MM.1S (cell line): Measurements from ENCODE around the gene AKAP13.

Experiments used
- DNase-seq: peaks from one replicate; pipeline ENCODE4 v3.0.0-alpha.2; 2015
- H2AFZ ChIP-seq: fragments of 300-600 bp; sonication (generic); 2 replicates; pipeline ENCODE4 v1.6.0; 2016; ENCODE audit warnings: antibody characterized with exemption, low read length
- H3F3A ChIP-seq: fragments of 300-600 bp; sonication (generic); 2 replicates; pipeline ENCODE4 v1.6.1; 2016; ENCODE audit warnings: mild to moderate bottlenecking, antibody characterized with exemption, low read length, moderate library complexity, mixed read lengths; ENCODE audit not compliant: insufficient read depth
- H3K27ac ChIP-seq: fragments of 300-600 bp; sonication (generic); 2 replicates; pipeline ENCODE4 v1.5.1; 2016; ENCODE audit warnings: mild to moderate bottlenecking, low read length
- H3K27me3 ChIP-seq: fragments of 300-600 bp; sonication (generic); replicated peaks from 2 replicates; pipeline ENCODE4 v1.6.0; 2016; ENCODE audit warnings: low read length; ENCODE audit not compliant: insufficient read depth
- H3K36me3 ChIP-seq: fragments of 300-600 bp; sonication (generic); replicated peaks from 2 replicates; pipeline ENCODE4 v1.6.1; 2016; ENCODE audit warnings: mild to moderate bottlenecking, low read length, mixed read lengths; ENCODE audit not compliant: insufficient read depth
- H3K4me1 ChIP-seq: fragments of 300-600 bp; sonication (generic); 2 replicates; pipeline ENCODE4 v1.6.1; 2016; ENCODE audit warnings: low read length, mixed read lengths
- H3K4me2 ChIP-seq: fragments of 300-600 bp; sonication (generic); 2 replicates; pipeline ENCODE4 v1.6.0; 2016; ENCODE audit warnings: low read depth, low read length
- H3K4me3 ChIP-seq: fragments of 300-600 bp; sonication (generic); 2 replicates; pipeline ENCODE4 v1.5.1; 2016; ENCODE audit warnings: low read length, mixed read lengths
- H3K79me2 ChIP-seq: fragments of 300-600 bp; sonication (generic); 2 replicates; pipeline ENCODE4 v1.6.1; 2016; ENCODE audit warnings: mixed run types, low read length, mixed read lengths
- H3K9ac ChIP-seq: fragments of 300-600 bp; sonication (generic); 2 replicates; pipeline ENCODE4 v1.6.1; 2016; ENCODE audit warnings: low read length, mixed read lengths
- H3K9me2 ChIP-seq: fragments of 300-600 bp; sonication (generic); replicated peaks from 2 replicates; pipeline ENCODE4 v1.6.1; 2016; ENCODE audit warnings: mild to moderate bottlenecking, low read length, mixed read lengths; ENCODE audit not compliant: insufficient read depth
- H3K9me3 ChIP-seq: fragments of 300-600 bp; sonication (generic); replicated peaks from 2 replicates; pipeline ENCODE4 v1.6.1; 2016; ENCODE audit warnings: mild to moderate bottlenecking, low read length, mixed read lengths; ENCODE audit not compliant: insufficient read depth
- H4K20me1 ChIP-seq: fragments of 300-600 bp; sonication (generic); 2 replicates; pipeline ENCODE4 v1.6.1; 2016; ENCODE audit warnings: mild to moderate bottlenecking, low read length, moderate library complexity, mixed read lengths; ENCODE audit not compliant: insufficient read depth
- EZH2 ChIP-seq: fragments of 300-600 bp; sonication (generic); optimal IDR thresholded peaks from 2 replicates; pipeline ENCODE3; 2017; ENCODE audit warnings: low read depth, mild to moderate bottlenecking, antibody characterized with exemption, low read length, mixed read lengths
- EZH2phosphoT487 ChIP-seq: fragments of 300-600 bp; sonication (generic); IDR thresholded peaks from 2 replicates; pipeline ENCODE4 v1.6.1; 2018; ENCODE audit warnings: antibody characterized with exemption, low read length
- TF ChIP-seq, protein P1 (sequence below): fragments of 300-600 bp; sonication (generic); IDR thresholded peaks from 2 replicates; pipeline ENCODE4 v1.5.1; 2016; ENCODE audit warnings: antibody characterized with exemption, low read length, mixed read lengths

Gene AKAP13

DNA sequence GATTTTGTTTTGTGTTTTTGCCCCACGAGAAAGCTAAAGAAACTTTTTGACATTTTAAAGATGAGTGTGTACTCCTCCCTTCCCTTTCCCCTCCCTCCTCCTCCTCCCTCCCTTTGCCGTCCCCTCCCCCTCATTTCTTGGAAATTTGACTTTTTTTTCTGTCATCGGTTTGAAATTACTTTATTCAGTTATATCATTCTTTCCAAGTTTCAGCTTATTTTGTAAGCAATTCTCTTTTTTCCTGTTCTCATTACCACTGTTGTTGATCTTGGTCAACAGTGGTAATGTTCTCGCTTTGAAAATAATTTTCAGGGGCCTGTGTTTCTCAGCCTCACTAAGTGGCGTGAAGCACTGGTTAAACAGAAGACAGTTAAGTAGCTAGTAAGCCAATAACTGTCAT is 178.4 kb downstream of the AKAP13 start:
- no peaks in the 10 kb centered on the region for H3K79me2 ChIP-seq
- no peaks in the 10 kb centered on the region for H3F3A ChIP-seq
- TF ChIP-seq EZH2 (no peak), EZH2phosphoT487 (no peak)
- TF ChIP-seq, protein P1, sequence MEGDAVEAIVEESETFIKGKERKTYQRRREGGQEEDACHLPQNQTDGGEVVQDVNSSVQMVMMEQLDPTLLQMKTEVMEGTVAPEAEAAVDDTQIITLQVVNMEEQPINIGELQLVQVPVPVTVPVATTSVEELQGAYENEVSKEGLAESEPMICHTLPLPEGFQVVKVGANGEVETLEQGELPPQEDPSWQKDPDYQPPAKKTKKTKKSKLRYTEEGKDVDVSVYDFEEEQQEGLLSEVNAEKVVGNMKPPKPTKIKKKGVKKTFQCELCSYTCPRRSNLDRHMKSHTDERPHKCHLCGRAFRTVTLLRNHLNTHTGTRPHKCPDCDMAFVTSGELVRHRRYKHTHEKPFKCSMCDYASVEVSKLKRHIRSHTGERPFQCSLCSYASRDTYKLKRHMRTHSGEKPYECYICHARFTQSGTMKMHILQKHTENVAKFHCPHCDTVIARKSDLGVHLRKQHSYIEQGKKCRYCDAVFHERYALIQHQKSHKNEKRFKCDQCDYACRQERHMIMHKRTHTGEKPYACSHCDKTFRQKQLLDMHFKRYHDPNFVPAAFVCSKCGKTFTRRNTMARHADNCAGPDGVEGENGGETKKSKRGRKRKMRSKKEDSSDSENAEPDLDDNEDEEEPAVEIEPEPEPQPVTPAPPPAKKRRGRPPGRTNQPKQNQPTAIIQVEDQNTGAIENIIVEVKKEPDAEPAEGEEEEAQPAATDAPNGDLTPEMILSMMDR, result no peak

DNA sequence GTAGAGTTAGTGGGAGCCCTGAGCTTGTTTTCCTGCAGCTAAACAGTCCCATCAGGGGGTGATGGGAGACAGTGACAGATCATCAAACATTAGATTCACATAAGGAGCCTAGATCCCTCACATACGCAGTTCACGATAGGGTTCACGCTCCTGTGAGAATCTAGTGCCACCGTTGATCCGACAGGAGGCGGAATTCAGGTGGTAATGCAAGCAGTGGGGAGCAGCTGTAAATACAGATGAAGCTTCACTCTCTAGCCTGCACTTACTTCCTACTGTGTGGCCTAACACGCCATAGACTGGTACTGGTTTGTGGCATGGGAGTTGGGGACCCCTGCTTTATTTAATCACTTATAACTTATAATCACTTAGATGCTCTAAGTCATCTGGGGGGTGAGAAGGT is 179.1 kb downstream of the AKAP13 start:
- H3K9me2 ChIP-seq, result no peaks in the 10 kb centered on the region
- TF ChIP-seq, protein P1, result no peak
- TF ChIP-seq EZH2phosphoT487 (no peak), EZH2 (no peak)
- no peak overlapping the region for H2AFZ ChIP-seq
- H3K9me3 ChIP-seq, result no peaks in the 10 kb centered on the region
- H3K27ac ChIP-seq, result no peak overlapping the region
- H4K20me1 ChIP-seq, result no peaks in the 10 kb centered on the region
- H3K4me2 ChIP-seq, result no peak overlapping the region
- no peak overlapping the region for H3K4me3 ChIP-seq
- H3K4me1 ChIP-seq, result peaks cover 19% of the 10 kb centered on the region
- no peak for DNase-seq
- no peaks in the 10 kb centered on the region for H3K27me3 ChIP-seq
- no peak overlapping the region for H3K9ac ChIP-seq
- H3F3A ChIP-seq, result no peaks in the 10 kb centered on the region
- no peaks in the 10 kb centered on the region for H3K36me3 ChIP-seq
- no peaks in the 10 kb centered on the region for H3K79me2 ChIP-seq

More for the DNA sequence above, 178.4 kb downstream of the AKAP13 start:
- Histone ChIP-seq H3K4me3 (no peak overlapping the region), H3K9ac (no peak overlapping the region), H2AFZ (no peak overlapping the region), H3K27ac (no peak overlapping the region), H3K36me3 (no peaks in the 10 kb centered on the region), H3K4me2 (no peak overlapping the region), H3K9me2 (no peaks in the 10 kb centered on the region), H4K20me1 (no peaks in the 10 kb centered on the region), H3K27me3 (no peaks in the 10 kb centered on the region), H3K4me1 (peaks cover 19% of the 10 kb centered on the region), H3K9me3 (no peaks in the 10 kb centered on the region)
- no peak for DNase-seq

DNA sequence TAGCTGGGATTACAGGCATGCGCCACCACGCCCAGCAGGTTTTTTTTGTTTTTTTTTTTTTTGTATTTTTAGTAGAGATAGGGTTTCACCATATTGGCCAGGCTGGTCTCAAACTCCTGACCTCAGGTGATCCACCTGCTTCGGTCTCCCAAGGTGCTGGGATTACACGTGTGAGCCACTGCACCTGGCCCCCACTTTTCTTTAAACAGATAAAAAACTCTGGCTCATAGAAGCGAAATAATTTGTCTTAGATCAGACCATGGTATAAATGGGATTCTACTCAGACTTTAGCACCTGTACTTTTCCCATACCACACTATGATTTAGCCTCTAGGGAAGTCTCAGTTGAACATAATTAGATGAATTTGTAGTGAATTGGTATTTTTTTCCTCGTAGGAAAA is 182.4 kb downstream of the AKAP13 start:
- H4K20me1 ChIP-seq, result no peaks in the 10 kb centered on the region
- no peak overlapping the region for H3K27ac ChIP-seq
- no peak for TF ChIP-seq EZH2phosphoT487
- TF ChIP-seq EZH2, result no peak
- TF ChIP-seq, protein P1, result no peak
- H3K79me2 ChIP-seq, result no peaks in the 10 kb centered on the region
- H3K9me2 ChIP-seq, result no peaks in the 10 kb centered on the region
- no peak overlapping the region for H3K4me3 ChIP-seq
- no peaks in the 10 kb centered on the region for H3F3A ChIP-seq
- no peak overlapping the region for H3K4me2 ChIP-seq
- H3K9ac ChIP-seq, result no peak overlapping the region
- no peak for DNase-seq
- H3K4me1 ChIP-seq, result no peaks in the 10 kb centered on the region
- no peaks in the 10 kb centered on the region for H3K36me3 ChIP-seq
- no peaks in the 10 kb centered on the region for H3K9me3 ChIP-seq
- no peaks in the 10 kb centered on the region for H3K27me3 ChIP-seq
- H2AFZ ChIP-seq, result no peak overlapping the region

DNA sequence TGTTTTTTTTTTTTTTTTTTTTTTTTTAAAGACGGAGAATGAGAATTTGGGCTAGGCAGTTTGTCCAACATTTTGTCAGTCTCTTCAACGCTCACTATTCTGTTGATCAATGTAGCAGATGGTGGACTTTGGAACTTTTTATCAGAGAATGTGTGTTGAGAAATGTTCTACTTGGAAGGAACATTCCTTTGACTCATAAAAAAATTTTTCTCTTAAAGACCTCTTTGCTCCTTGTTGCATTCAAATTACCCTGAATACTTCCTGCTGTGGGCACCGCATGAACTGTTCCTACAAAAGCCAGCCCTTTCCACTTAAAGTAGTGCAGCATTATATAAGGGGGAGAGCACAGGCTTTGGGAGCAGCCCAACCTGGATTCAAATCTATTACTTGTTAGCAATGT is 182.9 kb downstream of the AKAP13 start:
- H4K20me1 ChIP-seq, result no peaks in the 10 kb centered on the region
- H3F3A ChIP-seq, result no peaks in the 10 kb centered on the region
- no peak for TF ChIP-seq EZH2phosphoT487
- TF ChIP-seq, protein P1, result no peak
- TF ChIP-seq EZH2, result no peak
- no peak overlapping the region for H2AFZ ChIP-seq
- H3K9ac ChIP-seq, result no peak overlapping the region
- H3K79me2 ChIP-seq, result no peaks in the 10 kb centered on the region
- no peak overlapping the region for H3K4me3 ChIP-seq
- no peaks in the 10 kb centered on the region for H3K27me3 ChIP-seq
- no peaks in the 10 kb centered on the region for H3K36me3 ChIP-seq
- no peaks in the 10 kb centered on the region for H3K9me2 ChIP-seq
- no peaks in the 10 kb centered on the region for H3K4me1 ChIP-seq
- no peak overlapping the region for H3K27ac ChIP-seq
- H3K9me3 ChIP-seq, result no peaks in the 10 kb centered on the region
- no peak for DNase-seq
- no peak overlapping the region for H3K4me2 ChIP-seq
